LNCaP clone FGC (cell line): Measurements from ENCODE around the gene LNX1.

Experiments used
- DNase-seq: peaks from one replicate; pipeline ENCODE4 v3.0.0-alpha.2; 2011; ENCODE audit warnings: low read depth
- H3K4me3 ChIP-seq: 2 replicates; pipeline ENCODE4 v1.5.1; 2011; ENCODE audit warnings: mild to moderate bottlenecking, low read depth, low read length, control low read depth
- CTCF ChIP-seq: IDR thresholded peaks from 2 replicates; pipeline ENCODE4 v1.5.1; 2012; ENCODE audit warnings: mild to moderate bottlenecking; ENCODE audit not compliant: control insufficient read depth, insufficient read depth; ENCODE audit errors: extremely low read depth

Gene LNX1

GRCh38 chr4:53481586-53481985, 109.7 kb downstream of the LNX1 start:
- H3K4me3 ChIP-seq, result no peak overlapping the region
- DNase-seq, result no peak
- no peak for TF ChIP-seq CTCF

DNA sequence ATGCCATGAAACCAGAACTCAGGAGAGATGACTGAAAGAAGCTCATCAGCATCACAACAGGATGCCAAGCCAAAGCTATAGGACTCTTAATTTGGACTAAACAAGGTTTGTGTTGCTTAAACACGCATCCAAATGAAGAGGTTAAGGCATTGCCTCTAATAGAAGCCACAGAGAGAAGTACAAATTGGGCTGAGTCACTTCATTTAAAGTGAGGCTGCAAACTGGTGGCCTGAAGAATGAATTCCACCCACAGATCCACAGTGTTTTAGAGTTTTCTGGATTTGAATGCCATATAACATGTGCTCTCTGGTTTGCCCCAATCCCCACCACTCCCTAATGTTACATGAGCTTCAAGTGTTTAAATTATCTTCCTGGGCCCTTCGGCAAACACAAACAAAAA, 110.4 kb downstream of the LNX1 start:
- TF ChIP-seq CTCF, result no peak
- DNase-seq, result no peak
- H3K4me3 ChIP-seq, result no peak overlapping the region

GRCh38 chr4:53479736-53480525, 111.4 kb downstream of the LNX1 start:
- TF ChIP-seq CTCF, result no peak
- H3K4me3 ChIP-seq, result no peak overlapping the region
- DNase-seq, result no peak

- DNase-seq, result no peak
- TF ChIP-seq CTCF, result no peak
- H3K4me3 ChIP-seq, result no peak overlapping the region
Measured at GRCh38 chr4:53478671-53479456, 112.4 kb downstream of the LNX1 start.

DNA sequence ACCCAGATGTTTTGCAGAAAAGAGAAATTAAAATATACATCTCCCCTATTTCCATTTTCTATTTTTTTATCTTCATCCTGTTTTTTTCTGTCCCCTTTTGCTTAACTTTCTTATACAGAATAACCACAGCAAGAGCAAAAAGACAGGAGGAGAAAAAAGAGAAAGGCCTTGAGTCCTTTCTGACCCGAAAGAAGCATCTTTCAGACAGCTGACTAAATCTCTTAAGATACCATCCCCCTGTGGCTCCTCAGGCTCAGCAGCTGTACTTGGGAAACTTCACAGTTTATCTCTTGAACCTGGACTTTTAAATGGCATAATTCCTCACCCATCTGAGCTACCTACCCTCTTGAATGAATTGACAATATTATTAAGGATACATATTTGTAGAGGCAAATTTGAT, 113.7 kb downstream of the LNX1 start:
- no peak for DNase-seq
- no peak for TF ChIP-seq CTCF
- no peak overlapping the region for H3K4me3 ChIP-seq

- DNase-seq, result no peak
- no peak overlapping the region for H3K4me3 ChIP-seq
- TF ChIP-seq CTCF, result no peak
Measured at GRCh38 chr4:53477038-53477565, 114.2 kb downstream of the LNX1 start.
